ENCODE data around the gene SLC7A4. TPM values are rescaled to one million over a fixed set of nuclear protein-coding genes. Genes with fewer than 3 reads are reported as not detected.
"Not testable (repeated sequence)": the region's sequence is repeated elsewhere in the genome, so short reads cannot be mapped to it uniquely, and the experiment has no call there.

SLC7A4 gene
- polyA plus RNA-seq, 4 donors = 0.27 to 40.2 (median 2.3) TPM; not detected in 1

DNA sequence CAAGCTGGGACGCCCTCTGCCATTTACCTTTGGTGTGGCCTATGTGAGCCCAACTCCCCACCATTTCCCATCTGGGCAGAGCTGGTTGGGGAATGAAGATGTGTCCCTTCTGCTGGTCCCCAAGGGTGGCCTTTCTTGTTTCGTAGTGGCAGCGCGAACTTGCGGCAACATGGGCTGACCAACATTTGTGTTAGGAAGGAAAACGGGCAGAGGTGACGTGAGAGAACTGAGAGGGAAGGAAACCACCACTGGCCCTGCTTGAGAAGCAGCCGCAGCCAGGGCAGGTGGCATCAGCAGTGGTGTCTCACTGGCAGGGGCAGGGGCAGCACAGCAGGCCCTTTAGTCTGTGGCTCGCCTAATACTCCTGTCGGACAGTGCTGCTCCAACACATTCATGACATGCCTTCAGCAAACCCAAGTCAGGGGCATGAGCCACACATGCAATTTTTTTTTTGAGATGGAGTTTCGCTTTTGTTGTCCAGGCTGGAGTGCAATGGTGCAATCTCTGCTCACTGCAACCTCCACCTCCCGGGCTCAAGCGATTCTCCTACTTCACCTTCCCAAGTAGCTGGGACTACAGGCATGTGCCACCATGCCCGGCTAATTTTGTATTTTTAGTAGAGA is 43.3 kb upstream of the SLC7A4 start:
- FAIRE-seq = no peak
- no peak for DNase-seq

GRCh38 chr22:21074102-21074715 is 41.8 kb upstream of the SLC7A4 start:
- FAIRE-seq = no peak

More for the DNA sequence above, 43.3 kb upstream of the SLC7A4 start:
- no peak overlapping the region for H3K27ac ChIP-seq (ENCODE audit: low read depth in 1 of 3, low read length in 2 of 3)
- peaks cover 0 to 7% (median 3%) of the 10 kb centered on the region in 3 donors for H3K27me3 ChIP-seq (ENCODE audit: control insufficient read depth in 3 of 3, insufficient read depth in 3 of 3, low read length in 3 of 3)
- H3K4me1 ChIP-seq (ENCODE audit: control insufficient read depth in 3 of 3, insufficient read depth in 2 of 3, low read depth in 1 of 3, low read length in 2 of 3) = no peaks in the 10 kb centered on the region
- no peak overlapping the region for H3K4me3 ChIP-seq (ENCODE audit: low read depth in 1 of 3, low read length in 3 of 3)
- WGBS, 3 donors = 90 to 92% (median 90%) methylated on average over 14 of the region's 14 CpGs
- H3K9me3 ChIP-seq (ENCODE audit: control insufficient read depth in 2 of 2, insufficient read depth in 1 of 2, low read depth in 1 of 2, low read length in 1 of 2) = no peaks in the 10 kb centered on the region
- H3K36me3 ChIP-seq (ENCODE audit: control insufficient read depth in 3 of 3, insufficient read depth in 2 of 3, low read depth in 1 of 3, low read length in 3 of 3) = no peaks in the 10 kb centered on the region

GRCh38 chr22:21073482-21073881 is 41.1 kb upstream of the SLC7A4 start:
- Histone ChIP-seq H3K9me3 (ENCODE audit: control insufficient read depth in 2 of 2, insufficient read depth in 1 of 2, low read depth in 1 of 2, low read length in 1 of 2) (no peaks in the 10 kb centered on the region), H3K27ac (ENCODE audit: low read depth in 1 of 3, low read length in 2 of 3) (no peak overlapping the region), H3K4me3 (ENCODE audit: low read depth in 1 of 3, low read length in 3 of 3) (no peak overlapping the region), H3K4me1 (ENCODE audit: control insufficient read depth in 3 of 3, insufficient read depth in 2 of 3, low read depth in 1 of 3, low read length in 2 of 3) (no peaks in the 10 kb centered on the region), H3K36me3 (ENCODE audit: control insufficient read depth in 3 of 3, insufficient read depth in 2 of 3, low read depth in 1 of 3, low read length in 3 of 3) (no peaks in the 10 kb centered on the region), H3K27me3 (ENCODE audit: control insufficient read depth in 3 of 3, insufficient read depth in 3 of 3, low read length in 3 of 3) (peaks cover 0 to 7% (median 3%) of the 10 kb centered on the region in 3 donors)
- DNase-seq (no peak), FAIRE-seq (no peak)
- 91 to 94% (median 91%) methylated on average over 5 of the region's 5 CpGs for WGBS, 3 donors

More at GRCh38 chr22:21074102-21074715, 41.8 kb upstream of the SLC7A4 start:
- Histone ChIP-seq H3K27ac (ENCODE audit: low read depth in 1 of 3, low read length in 2 of 3) (no peak overlapping the region), H3K36me3 (ENCODE audit: control insufficient read depth in 3 of 3, insufficient read depth in 2 of 3, low read depth in 1 of 3, low read length in 3 of 3) (no peaks in the 10 kb centered on the region), H3K4me1 (ENCODE audit: control insufficient read depth in 3 of 3, insufficient read depth in 2 of 3, low read depth in 1 of 3, low read length in 2 of 3) (no peaks in the 10 kb centered on the region), H3K27me3 (ENCODE audit: control insufficient read depth in 3 of 3, insufficient read depth in 3 of 3, low read length in 3 of 3) (peaks cover 0 to 7% (median 3%) of the 10 kb centered on the region in 3 donors), H3K4me3 (ENCODE audit: low read depth in 1 of 3, low read length in 3 of 3) (no peak overlapping the region), H3K9me3 (ENCODE audit: control insufficient read depth in 2 of 2, insufficient read depth in 1 of 2, low read depth in 1 of 2, low read length in 1 of 2) (no peaks in the 10 kb centered on the region)
- WGBS, 3 donors = 65 to 70% (median 67%) methylated on average over 7 of the region's 7 CpGs
- no peak for DNase-seq

DNA sequence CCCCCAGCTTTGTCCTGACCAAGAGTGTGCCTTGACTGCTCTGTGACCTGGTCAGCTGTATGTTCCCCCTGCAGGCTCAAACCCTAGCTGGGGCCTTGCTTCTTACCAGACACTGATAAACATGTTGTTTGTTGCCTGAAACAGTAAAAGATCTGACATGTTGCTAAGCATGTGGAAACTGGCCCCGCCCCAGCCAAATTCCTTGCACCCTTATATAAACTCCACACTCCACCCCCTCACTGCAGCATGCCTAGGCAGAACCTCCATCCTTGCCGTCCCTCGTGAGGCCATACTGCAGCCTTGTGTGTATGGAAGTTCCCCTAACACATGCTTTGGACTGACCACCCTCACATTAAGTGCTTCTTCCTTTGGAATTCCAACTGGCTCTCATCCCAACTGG is 40.7 kb upstream of the SLC7A4 start:
- WGBS, 3 donors = 66 to 87% (median 75%) methylated on average over 3 of the region's 3 CpGs
- no peaks in the 10 kb centered on the region for H3K4me1 ChIP-seq (ENCODE audit: control insufficient read depth in 3 of 3, insufficient read depth in 2 of 3, low read depth in 1 of 3, low read length in 2 of 3)

GRCh38 chr22:21071796-21072195 is 39.4 kb upstream of the SLC7A4 start:
- not testable (repeated sequence) for H3K4me1 ChIP-seq (ENCODE audit: control insufficient read depth in 3 of 3, insufficient read depth in 2 of 3, low read depth in 1 of 3, low read length in 2 of 3); FAIRE-seq; H3K27me3 ChIP-seq (ENCODE audit: control insufficient read depth in 3 of 3, insufficient read depth in 3 of 3, low read length in 3 of 3); DNase-seq; H3K9me3 ChIP-seq (ENCODE audit: control insufficient read depth in 2 of 2, insufficient read depth in 1 of 2, low read depth in 1 of 2, low read length in 1 of 2); H3K4me3 ChIP-seq (ENCODE audit: low read depth in 1 of 3, low read length in 3 of 3); H3K27ac ChIP-seq (ENCODE audit: low read depth in 1 of 3, low read length in 2 of 3); H3K36me3 ChIP-seq (ENCODE audit: control insufficient read depth in 3 of 3, insufficient read depth in 2 of 3, low read depth in 1 of 3, low read length in 3 of 3)
- WGBS, 3 donors = 70 to 77% (median 72%) methylated on average over 8 of the region's 8 CpGs

More for the DNA sequence above, 40.7 kb upstream of the SLC7A4 start:
- H3K27ac ChIP-seq (ENCODE audit: low read depth in 1 of 3, low read length in 2 of 3) = no peak overlapping the region
- no peaks in the 10 kb centered on the region for H3K9me3 ChIP-seq (ENCODE audit: control insufficient read depth in 2 of 2, insufficient read depth in 1 of 2, low read depth in 1 of 2, low read length in 1 of 2)
- no peaks in the 10 kb centered on the region for H3K36me3 ChIP-seq (ENCODE audit: control insufficient read depth in 3 of 3, insufficient read depth in 2 of 3, low read depth in 1 of 3, low read length in 3 of 3)
- peaks cover 0 to 7% (median 3%) of the 10 kb centered on the region in 3 donors for H3K27me3 ChIP-seq (ENCODE audit: control insufficient read depth in 3 of 3, insufficient read depth in 3 of 3, low read length in 3 of 3)
- DNase-seq (no peak), FAIRE-seq (no peak)
- no peak overlapping the region for H3K4me3 ChIP-seq (ENCODE audit: low read depth in 1 of 3, low read length in 3 of 3)

- Histone ChIP-seq H3K27ac (ENCODE audit: low read depth in 1 of 3, low read length in 2 of 3) (no peak overlapping the region), H3K4me1 (ENCODE audit: control insufficient read depth in 3 of 3, insufficient read depth in 2 of 3, low read depth in 1 of 3, low read length in 2 of 3) (no peaks in the 10 kb centered on the region), H3K9me3 (ENCODE audit: control insufficient read depth in 2 of 2, insufficient read depth in 1 of 2, low read depth in 1 of 2, low read length in 1 of 2) (no peaks in the 10 kb centered on the region), H3K4me3 (ENCODE audit: low read depth in 1 of 3, low read length in 3 of 3) (no peak overlapping the region), H3K27me3 (ENCODE audit: control insufficient read depth in 3 of 3, insufficient read depth in 3 of 3, low read length in 3 of 3) (peaks cover 0 to 7% (median 3%) of the 10 kb centered on the region in 3 donors), H3K36me3 (ENCODE audit: control insufficient read depth in 3 of 3, insufficient read depth in 2 of 3, low read depth in 1 of 3, low read length in 3 of 3) (no peaks in the 10 kb centered on the region)
- FAIRE-seq (no peak), DNase-seq (no peak)
- 84 to 86% (median 86%) methylated on average over 17 of the region's 17 CpGs for WGBS, 3 donors
Measured at GRCh38 chr22:21070690-21071615, 38.6 kb upstream of the SLC7A4 start.

- no peaks in the 10 kb centered on the region for H3K4me1 ChIP-seq (ENCODE audit: control insufficient read depth in 3 of 3, insufficient read depth in 2 of 3, low read depth in 1 of 3, low read length in 2 of 3)
- H3K4me3 ChIP-seq (ENCODE audit: low read depth in 1 of 3, low read length in 3 of 3) = no peak overlapping the region
- no peaks in the 10 kb centered on the region for H3K36me3 ChIP-seq (ENCODE audit: control insufficient read depth in 3 of 3, insufficient read depth in 2 of 3, low read depth in 1 of 3, low read length in 3 of 3)
- H3K27ac ChIP-seq (ENCODE audit: low read depth in 1 of 3, low read length in 2 of 3) = no peak overlapping the region
- 52 to 66% (median 55%) methylated on average over 5 of the region's 5 CpGs for WGBS, 3 donors
- no peaks in the 10 kb centered on the region for H3K9me3 ChIP-seq (ENCODE audit: control insufficient read depth in 2 of 2, insufficient read depth in 1 of 2, low read depth in 1 of 2, low read length in 1 of 2)
- peaks cover 0 to 7% (median 3%) of the 10 kb centered on the region in 3 donors for H3K27me3 ChIP-seq (ENCODE audit: control insufficient read depth in 3 of 3, insufficient read depth in 3 of 3, low read length in 3 of 3)
- DNase-seq (no peak), FAIRE-seq (no peak)
Measured at GRCh38 chr22:21069375-21069774, 37.0 kb upstream of the SLC7A4 start.

DNA sequence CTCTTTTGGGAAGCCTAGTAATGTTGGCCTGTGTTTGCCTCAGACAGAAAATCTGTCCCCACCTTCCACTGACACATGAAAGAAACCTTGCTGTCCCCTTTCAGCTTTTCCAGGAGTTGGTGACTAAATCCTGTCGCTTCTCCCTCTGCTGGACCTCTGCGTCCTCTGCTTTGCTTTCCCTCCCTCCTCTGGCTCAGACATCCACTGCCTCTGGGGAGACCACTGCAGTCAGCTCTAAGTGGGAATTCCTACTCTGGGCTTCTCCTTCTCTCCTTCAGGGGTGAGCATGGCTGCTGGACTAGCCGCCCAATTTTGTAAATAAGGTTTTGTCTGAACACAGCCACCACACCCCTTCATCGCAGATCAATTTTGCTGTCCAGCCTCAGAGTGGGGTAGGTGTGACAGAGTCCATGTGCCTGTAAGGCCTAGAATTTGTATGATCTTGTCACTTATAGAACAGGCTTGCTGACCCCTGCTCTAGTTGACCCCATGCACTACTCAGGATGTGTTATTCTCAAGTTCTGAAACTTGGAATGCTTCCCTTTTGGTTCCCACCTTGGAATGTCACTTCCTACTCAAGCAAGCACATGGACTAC is 36.4 kb upstream of the SLC7A4 start:
- Histone ChIP-seq H3K4me3 (ENCODE audit: low read depth in 1 of 3, low read length in 3 of 3) (no peak overlapping the region), H3K9me3 (ENCODE audit: control insufficient read depth in 2 of 2, insufficient read depth in 1 of 2, low read depth in 1 of 2, low read length in 1 of 2) (no peaks in the 10 kb centered on the region), H3K36me3 (ENCODE audit: control insufficient read depth in 3 of 3, insufficient read depth in 2 of 3, low read depth in 1 of 3, low read length in 3 of 3) (no peaks in the 10 kb centered on the region), H3K27me3 (ENCODE audit: control insufficient read depth in 3 of 3, insufficient read depth in 3 of 3, low read length in 3 of 3) (peaks cover 0 to 7% (median 3%) of the 10 kb centered on the region in 3 donors), H3K4me1 (ENCODE audit: control insufficient read depth in 3 of 3, insufficient read depth in 2 of 3, low read depth in 1 of 3, low read length in 2 of 3) (no peaks in the 10 kb centered on the region), H3K27ac (ENCODE audit: low read depth in 1 of 3, low read length in 2 of 3) (no peak overlapping the region)
- DNase-seq (no peak), FAIRE-seq (no peak)
- WGBS, 3 donors = 82 to 86% (median 83%) methylated on average over 4 of the region's 4 CpGs

Data from small intestine (tissue), 7 donors.